GM08714 (cell line): ENCODE data around the gene DNAH5.

Experiments
- H3K4me3 ChIP-seq: fragments of 200-500 bp; sonication (Bioruptor generic); 2 replicates; pipeline ENCODE4 v1.5.1; 2014; ENCODE audit warnings: mild to moderate bottlenecking, low read length, inconsistent platforms
- ZNF274 ChIP-seq: IDR thresholded peaks from 2 replicates; pipeline ENCODE4 v1.6.1; 2012; ENCODE audit warnings: mild to moderate bottlenecking, low read depth, low read length

The DNAH5 gene

DNA sequence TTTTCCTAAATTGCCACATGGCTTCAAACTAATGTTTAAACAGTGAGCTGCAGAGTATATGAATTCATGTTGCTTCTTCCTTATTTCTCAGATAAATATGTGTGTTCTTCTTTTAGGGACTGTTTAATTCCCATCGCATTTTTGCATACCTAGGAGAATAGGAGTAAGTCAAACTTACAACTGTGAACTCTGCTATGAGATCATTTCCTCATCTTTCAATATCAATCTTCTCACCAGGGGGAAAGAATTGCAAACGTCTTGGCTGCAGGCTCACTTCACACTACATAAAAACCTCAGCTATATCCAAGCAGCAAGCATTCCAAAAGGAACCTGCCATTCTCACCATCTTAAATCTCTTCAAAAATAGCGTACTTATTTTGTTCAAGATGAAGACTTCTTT lies 271.0 kb downstream of the DNAH5 start:
- H3K4me3 ChIP-seq: no peak overlapping the region
- TF ChIP-seq ZNF274: no peak

DNA sequence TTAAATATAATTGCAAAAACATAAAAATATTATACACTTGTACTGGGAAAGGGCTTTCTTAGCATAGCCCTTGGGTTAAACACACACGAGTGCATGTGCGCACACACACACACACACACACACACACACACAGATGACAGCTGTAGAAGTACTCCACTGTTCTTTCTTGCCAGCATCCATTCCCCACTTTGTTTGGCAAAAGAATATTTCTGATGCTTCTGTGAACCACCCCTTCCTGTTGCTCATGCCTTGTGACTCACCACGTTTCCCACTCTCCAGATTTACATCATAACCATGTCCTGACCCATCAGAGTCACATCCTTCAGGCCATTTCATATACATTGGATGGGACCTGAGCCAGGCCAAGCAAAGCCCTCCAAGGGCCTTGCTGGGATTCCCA lies 280.1 kb downstream of the DNAH5 start:
- no peak overlapping the region for H3K4me3 ChIP-seq
- no peak for TF ChIP-seq ZNF274

DNA sequence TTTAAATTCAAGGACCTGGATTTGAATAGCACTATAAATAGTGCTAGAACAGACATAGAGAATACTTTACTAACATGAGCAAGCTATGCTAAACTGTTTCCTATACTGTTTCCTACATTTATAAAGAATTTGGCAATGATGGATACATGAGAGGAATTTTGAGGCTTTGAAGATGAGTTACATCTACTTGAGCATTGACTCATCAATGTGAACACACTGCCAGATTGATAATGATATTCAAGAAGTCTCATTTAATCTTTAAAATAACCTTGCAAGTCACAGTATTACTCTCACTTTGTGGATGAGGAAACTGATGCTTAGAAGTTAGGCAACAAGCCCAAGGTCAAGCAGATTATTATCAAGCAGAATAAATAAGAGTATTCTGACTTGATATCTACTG lies 281.9 kb downstream of the DNAH5 start:
- H3K4me3 ChIP-seq: no peak overlapping the region
- no peak for TF ChIP-seq ZNF274

DNA sequence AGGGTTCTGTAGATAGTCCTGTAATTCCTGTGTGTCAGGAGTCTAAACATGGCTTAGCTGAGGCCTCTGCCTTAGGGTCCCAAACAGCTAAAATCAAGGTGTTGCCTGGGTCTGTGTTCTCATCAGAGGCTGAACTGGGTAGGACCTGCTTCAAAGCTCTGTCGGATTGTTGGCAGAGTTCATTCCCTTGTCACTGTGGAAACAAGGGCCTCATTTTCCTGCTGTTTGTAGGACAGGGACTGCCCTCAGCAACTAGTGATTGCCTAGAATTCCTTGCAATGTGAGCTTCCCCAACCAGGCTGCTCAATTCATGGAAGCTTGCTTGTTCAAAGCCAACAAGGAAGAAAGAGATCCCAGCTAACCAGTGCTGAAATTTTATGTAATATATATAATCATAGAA lies 283.2 kb downstream of the DNAH5 start:
- no peak for TF ChIP-seq ZNF274

DNA sequence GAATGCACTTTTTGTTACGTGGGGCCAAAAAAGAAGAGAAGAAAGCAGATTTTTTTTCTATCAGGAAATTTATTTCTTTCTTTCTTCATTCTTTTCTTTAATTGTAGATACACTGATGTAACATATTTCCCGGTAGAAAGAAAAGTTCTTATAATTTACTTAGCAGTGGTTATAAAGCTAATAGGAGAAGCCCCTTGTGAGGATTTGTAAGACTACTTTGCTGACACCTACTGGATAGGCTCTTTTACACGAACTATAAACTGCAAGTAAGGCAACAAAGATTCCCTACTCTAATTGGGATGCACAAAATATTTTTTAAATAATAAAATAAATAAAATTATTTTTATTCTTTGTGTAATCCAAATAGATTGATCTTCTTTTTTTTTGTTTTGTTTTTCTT lies 284.4 kb downstream of the DNAH5 start:
- TF ChIP-seq ZNF274: no peak
- no peak overlapping the region for H3K4me3 ChIP-seq

More for the DNA sequence above, 283.2 kb downstream of the DNAH5 start:
- H3K4me3 ChIP-seq: no peak overlapping the region

DNA sequence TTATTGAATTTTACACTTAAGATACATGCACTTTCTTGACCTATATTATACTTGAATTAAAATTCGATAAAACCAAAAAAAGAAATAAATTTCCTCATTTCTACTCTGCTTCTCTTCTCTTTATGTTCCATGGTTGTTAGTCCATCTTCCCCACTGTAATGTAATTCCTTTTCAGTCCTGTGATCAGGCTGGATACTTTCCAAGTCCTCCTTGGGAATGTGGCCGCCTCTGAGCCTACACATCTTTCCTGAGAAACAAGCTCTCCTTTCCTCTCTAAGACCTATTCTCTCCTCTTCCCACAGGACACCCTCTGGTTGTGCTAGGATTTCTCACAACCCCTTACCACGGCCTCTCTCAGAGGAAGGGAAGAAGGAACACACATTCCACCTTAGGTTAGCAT lies 285.1 kb downstream of the DNAH5 start:
- H3K4me3 ChIP-seq: no peak overlapping the region
- TF ChIP-seq ZNF274: no peak

DNA sequence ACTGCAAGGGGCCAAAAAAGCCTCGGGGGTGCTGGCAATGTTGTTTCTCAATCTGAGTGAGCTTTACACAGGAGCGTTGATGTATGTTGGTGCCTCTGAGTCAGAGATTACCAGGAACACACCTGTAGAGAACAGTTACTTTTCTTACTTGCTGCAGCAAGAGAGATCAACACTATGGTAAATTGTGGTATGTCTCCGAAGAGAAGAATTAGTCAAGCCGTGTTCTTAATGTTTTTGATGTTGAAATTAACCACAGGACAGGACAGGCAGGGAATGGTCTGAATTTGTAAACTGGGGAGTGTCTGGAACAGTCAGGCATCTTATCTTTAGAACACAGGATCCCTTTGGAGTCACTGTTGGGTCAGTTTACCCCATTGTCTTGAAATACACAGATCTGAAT lies 285.7 kb downstream of the DNAH5 start:
- H3K4me3 ChIP-seq: no peak overlapping the region
- TF ChIP-seq ZNF274: no peak

DNA sequence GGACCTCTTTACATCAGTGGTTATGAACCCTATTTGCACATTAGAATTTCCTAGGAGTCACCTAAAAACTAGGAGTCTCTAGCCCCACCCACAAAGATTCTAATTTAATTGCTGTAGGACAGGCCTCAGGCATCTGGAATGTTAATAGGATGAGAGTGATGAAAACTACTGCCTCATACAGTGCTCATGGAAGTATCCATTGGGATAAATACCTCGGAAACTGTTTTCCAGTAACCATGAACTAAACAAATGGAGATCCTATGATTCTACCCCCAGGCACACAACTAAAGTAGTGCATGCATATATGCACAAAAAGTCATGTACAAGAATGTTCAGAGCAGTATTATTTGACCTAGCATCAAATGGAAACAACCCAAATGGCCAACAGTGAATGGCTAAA lies 286.3 kb downstream of the DNAH5 start:
- H3K4me3 ChIP-seq: no peak overlapping the region
- TF ChIP-seq ZNF274: no peak

DNA sequence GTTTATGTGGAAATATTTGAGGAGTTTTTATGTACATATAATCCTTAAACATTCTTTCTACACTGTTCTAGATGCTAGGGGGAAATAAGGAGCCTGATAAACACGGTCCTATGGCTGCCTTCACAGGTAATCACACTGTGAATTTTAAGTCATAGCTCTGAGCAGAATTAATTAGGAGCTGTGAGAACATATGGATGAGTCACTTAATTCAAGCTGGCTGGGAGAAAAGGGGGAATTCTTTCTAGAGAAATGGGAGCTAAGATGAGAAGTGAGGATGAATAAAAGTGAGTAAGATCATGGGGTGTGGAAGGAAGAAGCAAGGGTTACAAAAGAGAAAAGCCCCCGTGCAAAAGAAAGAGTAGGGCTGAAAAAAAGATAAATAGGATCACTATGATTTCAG lies 290.8 kb downstream of the DNAH5 start:
- TF ChIP-seq ZNF274: no peak
- no peak overlapping the region for H3K4me3 ChIP-seq

DNA sequence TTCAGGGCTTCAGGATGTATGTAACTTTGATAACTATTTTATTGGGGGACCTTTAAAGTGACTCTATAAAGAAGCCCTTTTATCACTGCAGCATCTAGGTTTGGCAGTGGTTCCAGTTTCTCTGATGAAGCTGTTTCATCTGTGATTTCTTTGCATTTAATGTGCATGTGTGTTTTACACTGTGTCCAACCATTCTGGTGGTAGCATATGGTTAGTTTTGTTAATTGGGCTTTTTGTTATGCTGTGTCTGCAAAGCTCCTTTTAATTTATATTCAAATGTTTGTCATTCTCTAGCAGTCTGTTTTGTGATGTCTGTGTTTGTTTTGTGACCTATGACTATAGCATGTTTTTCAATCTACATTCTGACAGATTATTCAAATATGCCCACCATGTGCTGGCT lies 294.8 kb downstream of the DNAH5 start:
- TF ChIP-seq ZNF274: no peak
- no peak overlapping the region for H3K4me3 ChIP-seq

DNA sequence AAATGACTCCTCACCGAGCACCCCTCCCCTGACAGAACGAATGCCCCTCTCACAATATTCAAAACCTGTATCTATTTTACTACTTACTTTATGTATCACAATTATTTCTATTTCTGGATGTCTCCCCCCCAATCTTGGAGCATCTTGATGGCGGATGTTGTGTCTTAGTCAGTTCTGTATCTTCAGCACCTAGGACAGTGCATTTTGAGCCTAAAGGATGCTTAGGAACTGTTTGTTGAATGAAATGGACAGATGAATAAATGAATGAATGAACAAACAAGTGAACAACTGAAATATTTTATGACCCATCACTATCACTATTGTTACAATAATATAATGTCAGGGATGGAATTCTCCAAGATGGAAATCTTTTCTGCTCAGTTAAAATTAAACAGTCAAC lies 295.7 kb downstream of the DNAH5 start:
- TF ChIP-seq ZNF274: no peak
- no peak overlapping the region for H3K4me3 ChIP-seq

DNA sequence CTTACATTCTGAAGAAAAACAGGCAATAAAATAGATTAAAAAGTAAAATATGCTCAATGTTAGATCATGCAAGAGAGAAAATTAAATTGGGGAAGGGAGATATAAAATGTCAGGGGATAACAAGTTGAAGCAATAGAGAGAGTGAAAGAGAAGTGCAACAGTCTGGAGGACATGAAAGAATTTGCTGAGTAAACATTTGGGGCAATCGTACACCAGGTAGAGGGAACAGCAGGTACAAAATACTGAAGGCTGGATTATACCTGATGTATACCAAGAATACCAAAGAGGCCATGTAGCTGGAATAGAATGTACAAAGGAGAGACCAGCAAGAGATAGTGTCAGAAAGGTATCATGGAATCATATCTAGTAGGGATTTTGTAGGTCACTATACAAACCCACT lies 300.8 kb downstream of the DNAH5 start:
- H3K4me3 ChIP-seq: no peak overlapping the region
- no peak for TF ChIP-seq ZNF274

DNA sequence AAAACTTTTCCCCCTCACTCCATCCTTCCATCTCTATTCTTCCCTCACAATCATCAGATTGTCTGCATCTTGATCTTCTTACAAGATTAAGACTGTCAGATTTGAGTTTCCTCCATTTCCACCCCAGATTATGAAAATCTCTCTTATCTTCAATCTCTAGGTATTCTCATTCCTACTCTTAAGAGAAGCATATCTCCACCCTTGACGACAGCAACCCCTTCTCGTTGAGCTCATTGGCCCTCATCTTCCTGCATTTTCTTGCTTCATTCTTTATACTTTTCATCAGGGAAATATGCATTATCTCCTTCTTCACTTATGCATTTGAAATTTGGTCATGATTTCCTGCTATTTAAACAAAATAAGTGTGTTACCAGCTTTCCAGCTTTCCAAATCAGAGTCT lies 301.3 kb downstream of the DNAH5 start:
- H3K4me3 ChIP-seq: no peak overlapping the region
- TF ChIP-seq ZNF274: no peak
